GM12892 (cell line): ENCODE measurements around the gene GABARAP.

Experiments used
- POLR2A ChIP-seq: IDR thresholded peaks from 2 replicates; pipeline ENCODE4 v1.6.1; 2011; ENCODE audit warnings: low read depth, low read length, control low read depth
- POLR2AphosphoS5 ChIP-seq: IDR thresholded peaks from 2 replicates; pipeline ENCODE4 v1.6.1; 2011; ENCODE audit warnings: low read depth, low read length, control low read depth
- TAF1 ChIP-seq: IDR thresholded peaks from 2 replicates; pipeline ENCODE4 v1.6.1; 2011; ENCODE audit warnings: low read depth, mild to moderate bottlenecking, control low read depth, low read length, borderline replicate concordance

DNA sequence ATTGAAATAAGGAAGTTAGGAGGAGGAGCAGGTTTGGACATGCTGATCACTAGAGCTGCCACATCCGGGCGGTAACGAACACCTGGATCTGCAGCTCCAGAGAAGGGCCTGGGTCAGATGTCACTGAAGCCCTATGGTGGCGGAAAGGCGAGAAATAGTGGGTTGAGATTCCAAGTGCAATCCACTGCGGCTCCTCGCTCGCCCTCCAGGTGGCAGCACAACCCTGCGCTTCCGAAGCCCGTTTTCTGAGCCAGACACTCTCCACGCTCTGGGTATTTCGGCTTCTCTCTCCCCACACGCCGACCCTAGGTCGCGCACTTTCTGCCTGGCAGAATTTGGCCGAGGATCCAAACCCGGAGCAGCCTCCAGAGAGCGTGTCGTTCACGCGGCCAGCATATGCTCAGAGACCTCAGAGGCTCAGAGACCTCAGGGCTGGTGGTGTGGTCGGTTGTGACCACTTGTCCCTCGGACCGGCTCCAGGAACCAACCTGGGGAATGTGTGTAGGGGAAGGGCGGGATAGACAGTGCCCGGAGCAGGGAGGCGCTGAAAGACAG lies 38.3 kb upstream of the GABARAP start:
- TF ChIP-seq POLR2A (no peak), POLR2AphosphoS5 (no peak), TAF1 (no peak)
